A673 (cell line): Measurements from ENCODE around the gene MTTP.

Experiments used
- EZH2 ChIP-seq: fragments of 200-600 bp; sonication (generic); IDR thresholded peaks from 2 replicates; pipeline ENCODE4 v1.6.1; 2017; ENCODE audit warnings: borderline replicate concordance, low read depth, mild to moderate bottlenecking, mixed read lengths, antibody characterized with exemption, low read length; ENCODE audit not compliant: poor library complexity, severe bottlenecking
- TF ChIP-seq, protein P1 (sequence below): fragments of 300-800, 200-600 bp; sonication (generic); conservative IDR thresholded peaks from 2 replicates; pipeline ENCODE4 v1.5.1; 2017; ENCODE audit warnings: low read depth, mild to moderate bottlenecking, antibody characterized with exemption, low read length, moderate library complexity, mixed read lengths

DNA sequence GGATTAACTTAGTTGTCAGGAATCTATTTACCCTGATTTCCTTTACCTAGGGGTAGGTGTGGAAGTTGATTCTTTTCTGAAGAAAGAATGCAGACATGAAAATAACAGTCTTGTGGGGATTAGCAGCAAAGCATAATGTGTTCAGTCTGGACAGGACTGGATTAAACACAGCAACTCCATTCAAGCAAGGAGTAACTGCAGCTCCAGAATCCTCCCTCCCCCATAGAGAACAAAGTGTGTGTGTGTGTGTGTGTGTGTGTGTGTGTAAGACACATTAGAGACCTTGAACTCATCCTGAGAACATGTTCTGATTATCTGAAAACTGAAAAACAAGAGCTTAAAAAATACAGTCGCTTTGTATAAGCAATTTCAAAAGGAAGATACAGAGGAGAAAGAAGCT, 73.7 kb downstream of the MTTP start:
- TF ChIP-seq, protein P1, sequence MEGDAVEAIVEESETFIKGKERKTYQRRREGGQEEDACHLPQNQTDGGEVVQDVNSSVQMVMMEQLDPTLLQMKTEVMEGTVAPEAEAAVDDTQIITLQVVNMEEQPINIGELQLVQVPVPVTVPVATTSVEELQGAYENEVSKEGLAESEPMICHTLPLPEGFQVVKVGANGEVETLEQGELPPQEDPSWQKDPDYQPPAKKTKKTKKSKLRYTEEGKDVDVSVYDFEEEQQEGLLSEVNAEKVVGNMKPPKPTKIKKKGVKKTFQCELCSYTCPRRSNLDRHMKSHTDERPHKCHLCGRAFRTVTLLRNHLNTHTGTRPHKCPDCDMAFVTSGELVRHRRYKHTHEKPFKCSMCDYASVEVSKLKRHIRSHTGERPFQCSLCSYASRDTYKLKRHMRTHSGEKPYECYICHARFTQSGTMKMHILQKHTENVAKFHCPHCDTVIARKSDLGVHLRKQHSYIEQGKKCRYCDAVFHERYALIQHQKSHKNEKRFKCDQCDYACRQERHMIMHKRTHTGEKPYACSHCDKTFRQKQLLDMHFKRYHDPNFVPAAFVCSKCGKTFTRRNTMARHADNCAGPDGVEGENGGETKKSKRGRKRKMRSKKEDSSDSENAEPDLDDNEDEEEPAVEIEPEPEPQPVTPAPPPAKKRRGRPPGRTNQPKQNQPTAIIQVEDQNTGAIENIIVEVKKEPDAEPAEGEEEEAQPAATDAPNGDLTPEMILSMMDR: no peak
- TF ChIP-seq EZH2: no peak
